OCI-LY3 (cell line): ENCODE results near the gene INTS3.

ENCODE experiments used
- H2AFZ ChIP-seq: fragments of 200-600, 300-600 bp; shearing (Covaris generic); 2 replicates; pipeline ENCODE4 v1.6.0; 2014; ENCODE audit warnings: antibody characterized with exemption, low read depth, low read length
- H3K27ac ChIP-seq: fragments of 200-600, 300-600 bp; sonication (generic); 2 replicates; pipeline ENCODE4 v1.5.1; 2014; ENCODE audit warnings: mild to moderate bottlenecking, low read length, moderate library complexity, mixed read lengths
- H3K27me3 ChIP-seq: fragments of 200-600, 300-600 bp; sonication (generic); 2 replicates; pipeline ENCODE4 v1.6.1; 2014; ENCODE audit warnings: low read depth, low read length, mixed read lengths
- H3K36me3 ChIP-seq: fragments of 200-600, 300-600 bp; sonication (generic); replicated peaks from 2 replicates; pipeline ENCODE3; 2014; ENCODE audit warnings: low read depth, low read length, mixed read lengths
- H3K4me1 ChIP-seq: fragments of 300-600, 200-600 bp; sonication (generic); 2 replicates; pipeline ENCODE4 v1.6.1; 2014; ENCODE audit warnings: low read length, mixed read lengths
- H3K4me2 ChIP-seq: fragments of 200-600, 300-600 bp; sonication (generic); 2 replicates; pipeline ENCODE4 v1.6.1; 2014; ENCODE audit warnings: low read length, mixed read lengths
- H3K4me3 ChIP-seq: fragments of 300-600, 200-600 bp; sonication (generic); 2 replicates; pipeline ENCODE4 v1.5.1; 2014; ENCODE audit warnings: antibody characterized with exemption, mild to moderate bottlenecking, low read length, moderate library complexity
- H3K79me2 ChIP-seq: fragments of 300-600, 200-600 bp; shearing (Covaris generic); 2 replicates; pipeline ENCODE4 v1.6.1; 2014; ENCODE audit warnings: mild to moderate bottlenecking, low read length, mixed read lengths
- H3K9ac ChIP-seq: fragments of 300-600, 200-600 bp; shearing (Covaris generic); 2 replicates; pipeline ENCODE4 v1.6.0; 2014; ENCODE audit warnings: mild to moderate bottlenecking, low read length, moderate library complexity
- H3K9me3 ChIP-seq: fragments of 200-600, 300-600 bp; shearing (Covaris generic); 2 replicates; pipeline ENCODE4 v1.6.1; 2014; ENCODE audit warnings: low read length, mixed read lengths; ENCODE audit not compliant: insufficient read depth
- H4K20me1 ChIP-seq: fragments of 200-600, 300-600 bp; sonication (generic); 2 replicates; pipeline ENCODE4 v1.6.1; 2016; ENCODE audit warnings: low read length, mixed read lengths; ENCODE audit not compliant: insufficient read depth
- CTCF ChIP-seq: fragments of 200-600, 300-600 bp; sonication (generic); IDR thresholded peaks from 2 replicates; pipeline ENCODE4 v1.5.1; 2014; ENCODE audit warnings: antibody characterized with exemption, low read length, low read depth
- EZH2phosphoT487 ChIP-seq: fragments of 200-600 bp; shearing (Covaris generic); IDR thresholded peaks from 2 replicates; pipeline ENCODE4 v1.6.1; 2018; ENCODE audit warnings: antibody characterized with exemption, mixed run types, low read depth

INTS3 gene

GRCh38 chr1:153795934-153796785, 68.3 kb downstream of the INTS3 start:
- no peak overlapping the region for H3K4me3 ChIP-seq
- H3K9me3 ChIP-seq, result no peaks in the 10 kb centered on the region
- no peaks in the 10 kb centered on the region for H3K79me2 ChIP-seq
- H2AFZ ChIP-seq, result no peak overlapping the region
- no peak overlapping the region for H3K27ac ChIP-seq
- no peaks in the 10 kb centered on the region for H4K20me1 ChIP-seq
- TF ChIP-seq EZH2phosphoT487 (no peak), CTCF (no peak)
- H3K4me1 ChIP-seq, result peaks cover 16% of the 10 kb centered on the region
- H3K9ac ChIP-seq, result no peak overlapping the region
- H3K27me3 ChIP-seq, result peaks cover 4% of the 10 kb centered on the region; the same call in 1 of the 2 replicates
- no peaks in the 10 kb centered on the region for H3K36me3 ChIP-seq
- H3K4me2 ChIP-seq, result no peak overlapping the region

GRCh38 chr1:153796786-153797659, 69.2 kb downstream of the INTS3 start:
- Histone ChIP-seq H3K36me3 (no peaks in the 10 kb centered on the region), H3K79me2 (no peaks in the 10 kb centered on the region), H3K27me3 (peaks cover 4% of the 10 kb centered on the region; the same call in 1 of the 2 replicates), H3K4me3 (0 out of 2 replicates have a peak overlapping the region, but pooled peaks have one; percentile 36), H3K9me3 (no peaks in the 10 kb centered on the region), H3K27ac (no peak overlapping the region), H3K4me1 (peaks cover 8% of the 10 kb centered on the region), H2AFZ (no peak overlapping the region), H4K20me1 (no peaks in the 10 kb centered on the region), H3K4me2 (peak overlapping the region; percentile 35), H3K9ac (no peak overlapping the region)
- no peak for TF ChIP-seq EZH2phosphoT487
- TF ChIP-seq CTCF, result peak; percentile 84

- H3K27ac ChIP-seq, result no peak overlapping the region
- H4K20me1 ChIP-seq, result no peaks in the 10 kb centered on the region
- H3K36me3 ChIP-seq, result peaks cover 6% of the 10 kb centered on the region
- H3K9ac ChIP-seq, result no peak overlapping the region
- H3K4me3 ChIP-seq, result no peak overlapping the region
- no peaks in the 10 kb centered on the region for H3K27me3 ChIP-seq
- H3K4me2 ChIP-seq, result no peak overlapping the region
- H2AFZ ChIP-seq, result no peak overlapping the region
- no peaks in the 10 kb centered on the region for H3K9me3 ChIP-seq
- H3K79me2 ChIP-seq, result no peaks in the 10 kb centered on the region
- H3K4me1 ChIP-seq, result peaks cover 6% of the 10 kb centered on the region
- no peak for TF ChIP-seq EZH2phosphoT487
- TF ChIP-seq CTCF, result no peak
Measured at GRCh38 chr1:153798468-153798780, 70.6 kb downstream of the INTS3 start.

GRCh38 chr1:153799016-153799415, 71.2 kb downstream of the INTS3 start:
- TF ChIP-seq EZH2phosphoT487 (no peak), CTCF (no peak)
- Histone ChIP-seq H3K36me3 (peaks cover 11% of the 10 kb centered on the region), H4K20me1 (no peaks in the 10 kb centered on the region), H3K4me3 (no peak overlapping the region), H3K4me1 (peaks cover 6% of the 10 kb centered on the region), H3K9ac (no peak overlapping the region), H3K27ac (no peak overlapping the region), H3K79me2 (no peaks in the 10 kb centered on the region), H3K9me3 (no peaks in the 10 kb centered on the region), H3K27me3 (0 out of 2 replicates have a peak, but pooled peaks cover under 1% of the 10 kb centered on the region), H3K4me2 (no peak overlapping the region), H2AFZ (no peak overlapping the region)
